NCI-H1436 treated with DMSO at 0.1 percent for 48 hours (cell line): ENCODE data around the gene PTPRN.

Experiments used
- DNase-seq: peaks from one replicate; lab custom pipeline; 2025; lab: John Stamatoyannopoulos, UW

Gene PTPRN

DNA sequence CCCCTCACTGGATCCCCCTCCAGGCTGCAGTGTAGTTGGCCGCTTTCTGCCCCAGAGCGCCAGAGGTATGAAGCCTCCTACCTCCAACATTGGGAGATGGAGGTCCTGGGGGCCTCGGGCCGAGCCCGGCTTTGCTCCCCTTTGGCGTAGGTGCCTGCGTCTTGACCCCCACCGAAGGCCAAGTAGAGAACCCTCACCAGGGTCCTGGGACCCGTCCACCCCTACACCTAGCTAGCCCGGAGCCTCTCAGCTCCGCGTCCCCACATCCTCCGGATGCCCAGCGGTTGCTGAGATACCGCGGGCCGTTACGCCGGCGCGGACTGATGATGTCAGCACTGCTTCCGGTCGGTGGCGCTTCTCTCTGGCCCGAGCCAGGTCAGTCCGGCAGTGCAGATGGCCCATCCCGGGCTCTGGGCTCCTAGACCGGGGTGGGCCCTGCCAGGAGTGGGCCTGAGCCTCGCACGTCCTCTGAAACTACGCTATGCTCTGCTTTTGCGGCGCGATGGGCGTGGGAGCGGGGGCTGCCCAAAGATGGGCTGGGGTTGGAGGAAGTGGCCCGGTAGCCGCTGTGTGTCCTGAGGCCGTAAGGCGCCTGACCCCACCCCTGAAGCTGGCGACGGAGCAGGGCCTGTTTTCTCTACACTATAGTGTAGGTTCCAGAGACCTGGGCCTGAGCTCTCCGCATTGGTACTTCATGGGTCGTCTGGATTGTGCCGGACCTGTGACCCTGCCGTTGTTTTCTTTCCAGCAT, 63.9 kb downstream of the PTPRN start, which contains the start of the genes GLB1L and STK16:
GLB1L (minus strand) TSS at position 297 of the 751 bp plus-strand sequence. CDS start 1,871 bp downstream, outside the sequence.
STK16 (plus strand) TSS at position 332 of the 751 bp plus-strand sequence. CDS start 521 bp downstream, outside the sequence.
- no peak for DNase-seq

DNA sequence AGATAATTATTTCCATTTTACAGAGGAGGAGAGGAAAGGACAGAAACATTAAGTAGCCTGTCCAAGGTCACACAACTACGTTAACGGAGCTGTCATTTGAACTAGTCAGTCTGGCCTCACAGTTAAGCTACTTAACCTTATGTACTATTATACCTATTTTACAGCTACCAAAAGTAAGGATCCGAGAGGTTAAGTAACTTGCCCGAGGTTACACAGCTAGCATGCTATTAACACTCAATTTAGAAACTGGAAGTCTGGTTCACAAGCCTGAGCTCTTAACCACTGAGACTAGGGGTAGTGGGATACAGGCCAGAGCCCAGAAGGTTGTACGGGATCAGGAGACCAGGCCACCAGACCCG, 64.4 kb downstream of the PTPRN start:
- no peak for DNase-seq

DNA sequence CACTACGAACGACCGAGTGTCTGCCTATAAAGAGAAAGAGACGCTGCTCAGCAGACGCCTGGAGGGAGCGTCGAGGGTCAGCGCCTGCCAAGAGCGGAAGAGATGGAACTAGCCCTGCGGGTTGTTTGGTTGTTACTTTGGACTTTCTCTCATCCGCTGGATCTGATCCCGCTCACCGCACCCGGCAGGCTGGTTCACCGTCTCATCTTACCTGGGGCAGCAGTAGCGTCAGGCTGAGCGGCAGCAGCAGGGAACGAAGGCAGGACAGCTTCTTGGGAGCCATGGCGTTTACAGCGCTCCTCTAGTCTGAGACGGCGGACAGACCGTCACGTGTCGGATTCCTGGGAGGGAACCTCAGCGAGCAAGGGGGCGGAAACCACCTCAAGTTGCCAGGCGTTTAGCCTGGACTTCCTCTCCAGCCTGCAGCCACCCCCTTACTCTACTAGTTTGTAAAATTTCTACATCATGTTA, 65.9 kb downstream of the PTPRN start:
- DNase-seq: no peak
